Renal pelvis (tissue), 4 donors: ENCODE results near the gene DNAH2. TPM values are rescaled to one million over a fixed set of nuclear protein-coding genes. Genes with fewer than 3 reads are reported as not detected.
"Not testable (repeated sequence)": the region's sequence is repeated elsewhere in the genome, so short reads cannot be mapped to it uniquely, and the experiment has no call there.

Experiments
- DNase-seq: peaks from one replicate; pipeline ENCODE4 v3.0.0-alpha.2; 2013
- polyA plus RNA-seq, 3 donors: library from polyadenylated mRNA; unstranded; fragments of 120-200 nt; gene quantifications; one replicate each; pipeline ENCODE4 v1.2.1, GENCODE V29; 2013; ENCODE audit not compliant: insufficient read length in 3 of 3

The DNAH2 gene
- polyA plus RNA-seq, 3 donors: 0.24 to 0.67 (median 0.34) TPM

- DNase-seq: no peak
Measured at GRCh38 chr17:7849751-7850504, 132.4 kb downstream of the DNAH2 start.

- DNase-seq: no peak
Measured at GRCh38 chr17:7850701-7851437, 133.3 kb downstream of the DNAH2 start.

- DNase-seq: peak; percentile 86
Measured at GRCh38 chr17:7851438-7852261, 134.1 kb downstream of the DNAH2 start.

GRCh38 chr17:7852262-7852670 lies 134.7 kb downstream of the DNAH2 start:
- DNase-seq: no peak

GRCh38 chr17:7852919-7853690 lies 135.6 kb downstream of the DNAH2 start:
- no peak for DNase-seq

- DNase-seq: no peak
Measured at GRCh38 chr17:7853691-7854038, 136.1 kb downstream of the DNAH2 start.

- DNase-seq: no peak
Measured at GRCh38 chr17:7854078-7854777, 136.7 kb downstream of the DNAH2 start.

- peak; percentile 51 for DNase-seq
Measured at GRCh38 chr17:7854851-7855659, 137.5 kb downstream of the DNAH2 start, which contains the start of gene TMEM88. TSS of gene TMEM88 (plus strand) at chr17:7855066. CDS start at chr17:7855075, 9 bp downstream.

GRCh38 chr17:7855660-7856010 lies 138.1 kb downstream of the DNAH2 start:
- DNase-seq: no peak

- peak; percentile 42 for DNase-seq
Measured at GRCh38 chr17:7856011-7856810, 138.7 kb downstream of the DNAH2 start.

GRCh38 chr17:7856811-7857712 lies 139.5 kb downstream of the DNAH2 start, which contains the start of gene NAA38:
TSS of gene NAA38 (minus strand) at chr17:7857559. CDS start at chr17:7857463, 96 bp downstream.
- peak; percentile 100 for DNase-seq

- peak; percentile 95 for DNase-seq
Measured at GRCh38 chr17:7857713-7858521, 140.4 kb downstream of the DNAH2 start, which contains the start of gene CYB5D1. TSS of gene CYB5D1 (plus strand) at chr17:7858003. CDS start at chr17:7858135, 132 bp downstream.

- peak; percentile 42 for DNase-seq
Measured at GRCh38 chr17:7858522-7858810, 140.9 kb downstream of the DNAH2 start.

GRCh38 chr17:7859028-7859427 lies 141.5 kb downstream of the DNAH2 start:
- no peak for DNase-seq

GRCh38 chr17:7862692-7863437 lies 145.3 kb downstream of the DNAH2 start:
- DNase-seq: no peak

GRCh38 chr17:7864384-7864783 lies 146.8 kb downstream of the DNAH2 start:
- DNase-seq: not testable (repeated sequence)
